HL-60/S4 treated with phorbol 12-myristate 13-acetate at 8.2 ng/mL for 4 days and 3 days (cell line): ENCODE measurements around the gene VSIG10.
"Not testable (repeated sequence)": the region's sequence is repeated elsewhere in the genome, so short reads cannot be mapped to it uniquely, and the experiment has no call there.

ENCODE experiments used
- in situ Hi-C: fragments of 300-500 bp; cut with MboI; formaldehyde crosslinking; loops from 2 replicates; pipeline ENCODE4 v1.15.0; 2022; ENCODE audit warnings: low sequenced_read_pairs

Gene VSIG10

GRCh38 chr12:118109088-118109487 lies 5.3 kb upstream of the VSIG10 start:
- in situ Hi-C loops: no loop called here

- in situ Hi-C loops: no loop called here
These were observed 3.9 kb upstream of the VSIG10 start for GRCh38 chr12:118107694-118108093.

DNA sequence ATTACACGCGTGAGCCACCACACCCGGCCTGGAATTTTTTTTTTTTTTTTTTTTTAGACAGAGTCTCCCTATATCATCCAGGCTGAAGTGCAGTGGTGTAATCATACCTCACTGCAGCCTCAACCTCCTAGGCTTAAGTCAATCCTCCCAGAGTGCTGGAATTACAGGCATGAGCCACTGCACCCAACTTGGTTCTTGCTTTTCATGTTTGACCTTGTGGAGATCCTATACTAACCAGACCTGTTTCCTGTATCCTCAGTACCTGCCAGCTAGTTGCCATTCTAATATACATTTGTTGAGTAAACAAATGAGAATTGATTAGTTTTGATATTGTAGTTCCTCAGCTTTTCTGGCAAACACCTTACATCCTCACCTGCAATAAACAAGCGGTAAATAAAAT lies 3.2 kb upstream of the VSIG10 start:
- in situ Hi-C loops: no loop called here

GRCh38 chr12:118103201-118103600 lies 610 bp downstream of the VSIG10 start:
- in situ Hi-C loops: no loop called here

DNA sequence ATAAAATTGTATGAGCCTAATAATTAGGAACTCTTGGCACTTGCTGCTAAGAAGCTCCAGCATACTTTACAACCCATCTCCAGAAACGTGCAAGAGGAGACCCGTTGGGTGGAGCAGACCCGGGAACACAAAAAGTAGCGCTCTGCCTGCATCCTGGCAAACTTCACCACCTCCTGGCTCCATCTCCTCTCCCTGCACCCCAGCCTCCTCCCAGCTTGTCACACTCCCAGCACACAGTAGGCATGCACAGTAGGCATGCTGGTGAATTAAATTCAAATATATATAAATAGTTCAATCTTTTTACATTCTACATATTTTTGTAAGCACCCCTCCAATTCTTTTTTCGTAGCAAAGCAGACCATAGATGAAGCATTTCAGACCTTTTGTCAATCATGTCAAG lies 1.2 kb downstream of the VSIG10 start:
- in situ Hi-C loops: no loop called here

DNA sequence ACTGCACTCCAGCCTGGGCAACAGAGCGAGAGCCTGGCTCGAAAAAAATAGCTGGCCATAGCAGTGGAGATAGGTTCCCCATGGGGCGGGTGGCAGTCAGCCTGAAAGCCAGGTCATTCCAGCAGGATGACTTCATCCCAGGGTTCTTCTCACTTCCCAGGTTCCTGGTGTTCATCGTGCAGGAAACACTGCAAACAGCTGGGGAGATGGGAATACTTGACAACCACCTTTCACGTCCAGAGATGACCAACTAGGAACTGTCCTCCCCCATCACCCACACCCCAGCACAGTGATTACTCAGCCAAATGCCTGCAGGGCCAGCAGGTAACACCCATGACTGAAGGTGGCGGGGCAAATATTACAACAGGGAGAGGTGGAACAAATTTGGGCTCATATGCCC lies 1.7 kb downstream of the VSIG10 start:
- in situ Hi-C loops: no loop called here

- in situ Hi-C loops: no loop called here
These were observed 2.8 kb downstream of the VSIG10 start for GRCh38 chr12:118101051-118101450.

DNA sequence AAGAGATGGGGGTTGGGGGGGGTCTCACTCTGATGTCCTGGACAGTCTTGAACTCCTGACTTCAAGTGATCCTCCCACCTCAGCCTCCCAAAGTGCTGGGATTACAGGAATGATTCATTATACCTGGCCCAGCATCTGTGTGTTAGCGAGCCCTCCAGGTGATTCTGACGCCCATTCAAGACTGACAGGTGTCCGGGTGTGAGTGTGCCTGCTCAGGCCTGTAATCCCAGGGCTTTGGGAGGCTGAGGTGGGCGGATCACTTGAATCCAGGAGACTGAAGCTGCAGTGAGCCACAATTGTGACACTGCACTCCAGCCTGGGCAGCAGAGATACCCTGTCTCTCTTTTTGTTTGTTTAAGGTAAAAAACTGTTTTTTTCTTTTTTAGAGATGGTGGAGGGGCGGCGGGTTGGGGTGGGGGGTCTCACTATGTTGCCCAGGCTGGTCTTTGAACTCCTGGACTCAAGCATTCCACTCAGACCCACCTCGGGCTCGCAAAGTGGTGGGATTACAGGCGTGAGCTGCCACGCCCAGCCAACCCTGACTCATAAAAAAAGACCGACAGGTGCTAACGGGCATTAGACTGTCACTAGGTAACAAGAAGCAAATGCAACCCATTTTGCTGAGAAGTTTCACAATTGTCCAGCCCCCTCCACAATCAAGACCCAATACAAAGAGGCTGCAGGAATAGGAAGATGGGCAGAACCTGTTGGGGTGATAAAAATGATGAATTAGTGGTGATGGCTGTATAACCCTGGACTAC lies 4.7 kb downstream of the VSIG10 start:
- in situ Hi-C loops: no loop called here

GRCh38 chr12:118098401-118098800 lies 5.4 kb downstream of the VSIG10 start:
- in situ Hi-C loops: no loop called here

DNA sequence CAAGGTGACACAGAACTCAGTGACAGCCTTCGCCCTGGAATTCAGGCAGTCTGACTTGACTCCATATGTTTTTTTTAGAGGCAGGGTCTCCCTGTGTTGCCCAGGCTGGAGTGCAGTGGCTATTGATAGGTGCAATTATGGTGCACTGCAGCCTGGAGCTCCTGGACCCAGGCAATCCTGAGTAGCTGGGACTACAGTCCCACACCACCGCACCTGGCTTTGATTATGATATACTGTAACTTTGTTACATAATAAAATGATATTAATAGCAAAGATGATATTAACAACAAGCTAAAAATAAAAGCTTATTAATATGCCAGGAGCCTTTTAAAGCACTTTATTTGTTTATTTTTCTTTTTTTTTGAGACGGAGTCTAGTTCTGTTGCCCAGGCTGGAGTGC lies 9.8 kb downstream of the VSIG10 start:
- in situ Hi-C loops: no loop called here

- in situ Hi-C loops: no loop called here
These were observed 14.0 kb downstream of the VSIG10 start for GRCh38 chr12:118089782-118090181.

- in situ Hi-C loops: no loop called here
These were observed 21.6 kb downstream of the VSIG10 start for GRCh38 chr12:118082161-118082560.

- in situ Hi-C loops: not testable (repeated sequence)
These were observed 22.3 kb downstream of the VSIG10 start for GRCh38 chr12:118081521-118081920.

DNA sequence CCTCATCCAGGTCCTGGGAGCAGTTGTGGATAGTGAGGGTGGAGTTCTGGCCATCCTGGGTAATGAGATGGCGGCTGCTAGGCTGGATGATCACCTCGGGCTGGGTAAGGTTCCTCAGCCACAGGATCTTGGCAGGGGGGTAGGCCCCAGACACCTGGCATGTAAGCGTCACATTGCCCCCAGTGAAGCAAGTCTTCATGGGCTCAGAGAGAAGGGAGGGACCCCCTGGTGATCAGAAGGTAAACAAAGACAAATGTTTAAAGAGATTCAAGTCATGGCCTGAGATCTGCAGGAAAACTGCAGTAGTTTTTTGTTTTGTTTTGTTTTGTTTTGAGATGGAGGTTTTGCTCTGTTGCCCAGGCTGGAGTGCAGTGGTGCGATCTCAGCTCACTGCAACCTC lies 30.0 kb downstream of the VSIG10 start:
- in situ Hi-C loops: no loop called here

- in situ Hi-C loops: no loop called here
These were observed 33.2 kb downstream of the VSIG10 start for GRCh38 chr12:118070650-118071049.

- in situ Hi-C loops: no loop called here
These were observed 35.4 kb downstream of the VSIG10 start for GRCh38 chr12:118068445-118068844.

GRCh38 chr12:118065380-118065779 lies 38.4 kb downstream of the VSIG10 start:
- in situ Hi-C loops: no loop called here

DNA sequence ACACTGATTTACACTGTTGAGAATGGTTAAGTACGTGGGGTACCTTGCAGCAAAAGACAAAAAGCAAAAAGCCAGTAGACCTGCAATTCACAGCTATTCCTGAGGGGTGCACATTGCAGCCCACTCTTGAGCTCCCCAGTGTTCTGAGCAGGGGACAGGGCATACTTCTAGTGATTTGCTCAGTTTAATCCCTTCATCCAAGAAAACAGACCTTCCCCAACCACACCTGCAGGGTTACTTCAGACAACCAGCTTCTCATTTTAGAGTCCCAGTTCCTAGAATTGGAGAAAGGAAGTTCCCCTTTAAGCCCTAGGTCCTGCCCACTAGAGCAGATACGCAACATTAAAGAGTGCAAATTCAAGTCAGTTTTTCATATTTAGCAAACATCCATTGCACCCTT lies 39.2 kb downstream of the VSIG10 start:
- in situ Hi-C loops: no loop called here

- in situ Hi-C loops: no loop called here
These were observed 40.0 kb downstream of the VSIG10 start for GRCh38 chr12:118063576-118064391.

GRCh38 chr12:118061873-118062843 lies 41.7 kb downstream of the VSIG10 start:
- in situ Hi-C loops: no loop called here
